Measurements from ENCODE around the gene GAPDHS. TPM values are rescaled to one million over a fixed set of nuclear protein-coding genes. Genes with fewer than 3 reads are reported as not detected.

The GAPDHS gene
- total and polyA plus RNA-seq, 12 donors, result not detected

- WGBS, 4 donors, result 81 to 88% (median 83%) methylated on average over 3 of the region's 3 CpGs
- intact Hi-C loops (cut with DNase I), result loop anchor here in 1 of 2 donors (10.0 kb wide), 1 partner anchor 171 kb away; the partner anchor contains the start of gene KMT2B
Measured at GRCh38 chr19:35544110-35544802, 11.0 kb downstream of the GAPDHS start.

GRCh38 chr19:35545001-35545854 is 12.0 kb downstream of the GAPDHS start, which contains the start of gene TMEM147:
TSS of gene TMEM147 (plus strand) at chr19:35545626. CDS start at chr19:35545740, 114 bp downstream.
- intact Hi-C loops (cut with DNase I), result loop anchor here (5.0 to 10.0 kb wide), 2 partner anchors 52 to 170 kb away; partner anchors contain the start of gene KMT2B (in 1 of the 2)
- peaks cover 11 to 17% of the 10 kb centered on the region in 2 donors for H3K4me1 ChIP-seq (replicated peaks in 1 of 2)
- peak within 1 kb of the TSS in 4 of 5 donors; percentile 50 to 86 (median 72) for H3K27ac ChIP-seq
- DNase-seq, result peak; percentile 92 to 96 (median 95)
- peak within 1 kb of the TSS; percentile 73 to 88 (median 82) for H3K4me3 ChIP-seq
- no peaks in the 10 kb centered on the region for H3K9me3 ChIP-seq (replicated peaks in 1 of 3)
- H3K27me3 ChIP-seq, result no peaks in the 10 kb centered on the region
- H3K36me3 ChIP-seq (replicated peaks in 1 of 2), result peaks cover 0 to 9% of the 10 kb centered on the region in 2 donors
- 0 to 1% (median 1%) methylated on average over 9 to 85 of the region's 85 CpGs for WGBS, 4 donors
- TF ChIP-seq POLR2A (IDR thresholded peaks at IDR 0.05) (peak; percentile 33 to 55), CTCF (IDR thresholded peaks at IDR 0.05) (no peak)

More at GRCh38 chr19:35544110-35544802, 11.0 kb downstream of the GAPDHS start:
- Histone ChIP-seq H3K27me3 (no peaks in the 10 kb centered on the region), H3K27ac (peak overlapping the region in 1 of 5 donors; percentile 86), H3K9me3 (replicated peaks in 1 of 3) (no peaks in the 10 kb centered on the region), H3K36me3 (replicated peaks in 1 of 2) (peaks cover 0 to 9% of the 10 kb centered on the region in 2 donors), H3K4me3 (peak overlapping the region in 2 of 4 donors; percentile 73 to 86), H3K4me1 (replicated peaks in 1 of 2) (peaks cover 11 to 17% of the 10 kb centered on the region in 2 donors)
- DNase-seq, result no peak
- TF ChIP-seq POLR2A (IDR thresholded peaks at IDR 0.05), result no peak
- no peak for TF ChIP-seq CTCF (IDR thresholded peaks at IDR 0.05)

- H3K4me3 ChIP-seq, result peak overlapping the region; percentile 73 to 88 (median 82)
- peaks cover 11 to 17% of the 10 kb centered on the region in 2 donors for H3K4me1 ChIP-seq (replicated peaks in 1 of 2)
- H3K36me3 ChIP-seq (replicated peaks in 1 of 2), result peaks cover 0 to 9% of the 10 kb centered on the region in 2 donors
- H3K9me3 ChIP-seq (replicated peaks in 1 of 3), result no peaks in the 10 kb centered on the region
- no peak for TF ChIP-seq POLR2A (IDR thresholded peaks at IDR 0.05)
- TF ChIP-seq CTCF (IDR thresholded peaks at IDR 0.05), result no peak
- peak in 5 of 7 donors; percentile 37 to 60 (median 49) for DNase-seq
- peak overlapping the region in 4 of 5 donors; percentile 50 to 86 (median 72) for H3K27ac ChIP-seq
- no peaks in the 10 kb centered on the region for H3K27me3 ChIP-seq
- 2 to 6% (median 4%) methylated on average over 18 to 27 of the region's 27 CpGs for WGBS, 4 donors
- intact Hi-C loops (cut with DNase I), result loop anchor here (5.0 to 10.0 kb wide), 2 partner anchors 51 to 169 kb away; partner anchors contain the start of gene KMT2B (in 1 of the 2)
Measured at GRCh38 chr19:35545855-35546381, 12.7 kb downstream of the GAPDHS start.
